Vagina (tissue), 2 donors: Measurements from ENCODE around the gene TRDMT1.

Experiments
- CTCF ChIP-seq, 3 experiments: fragments of 450-650 bp in 2 of 3; fragments of 200-600 bp in 1 of 3; sonication (generic) in 1 of 3; IDR thresholded peaks; one replicate each; pipeline ENCODE4 v1.5.1; 2017 to 2019; ENCODE audit warnings: antibody characterized with exemption in 3 of 3, mild to moderate bottlenecking in 2 of 3, moderate library complexity in 2 of 3
- POLR2A ChIP-seq, 2 donors: fragments of 450-650 bp; IDR thresholded peaks; one replicate each; pipeline ENCODE4 v1.6.1; 2017; ENCODE audit warnings: antibody characterized with exemption in 2 of 2, mild to moderate bottlenecking in 2 of 2, moderate library complexity in 2 of 2
- POLR2AphosphoS5 ChIP-seq, 2 donors: sonication (generic); formaldehyde crosslinking; IDR thresholded peaks; one replicate each; pipeline ENCODE4 v1.9.0; 2017; ENCODE audit warnings: antibody characterized with exemption in 2 of 2, mild to moderate bottlenecking in 2 of 2, low read depth in 1 of 2; ENCODE audit not compliant: insufficient read depth in 1 of 2

- TF ChIP-seq POLR2AphosphoS5 (IDR thresholded peaks at IDR 0.05; ENCODE audit: insufficient read depth in 1 of 2, low read depth in 1 of 2) (no peak), CTCF (IDR thresholded peaks at IDR 0.05) (no peak), POLR2A (IDR thresholded peaks at IDR 0.05) (no peak)
Measured at GRCh38 chr10:17220652-17221100, 19.2 kb upstream of the TRDMT1 start.
